ENCODE results near the gene SCUBE3. TPM values are rescaled to one million over a fixed set of nuclear protein-coding genes. Genes with fewer than 3 reads are reported as not detected.

The SCUBE3 gene
- total RNA-seq = 0.09 TPM
- polyA plus RNA-seq = 0.14 TPM
- long read RNA-seq, donor 1 = 0 reads
- long read RNA-seq, donor 2 = 0 reads
- long read RNA-seq, donor 3 = 0 reads
- long read RNA-seq, donor 4 = 0 reads
- long read RNA-seq, donor 5, full-length matches to known transcripts = 1 of 1 reads
- long read RNA-seq, donor 5, partial matches to known transcripts = 0 of 1 reads
- long read RNA-seq, donor 5, other reads (novel, unspliced or antisense) = 0 of 1 reads
- long read RNA-seq, donor 6 = 0 reads
- long read RNA-seq, donor 7 = 0 reads
- long read RNA-seq, donor 8 = 0 reads
- long read RNA-seq, donor 9 = 0 reads
- long read RNA-seq, donor 10 = 0 reads

DNA sequence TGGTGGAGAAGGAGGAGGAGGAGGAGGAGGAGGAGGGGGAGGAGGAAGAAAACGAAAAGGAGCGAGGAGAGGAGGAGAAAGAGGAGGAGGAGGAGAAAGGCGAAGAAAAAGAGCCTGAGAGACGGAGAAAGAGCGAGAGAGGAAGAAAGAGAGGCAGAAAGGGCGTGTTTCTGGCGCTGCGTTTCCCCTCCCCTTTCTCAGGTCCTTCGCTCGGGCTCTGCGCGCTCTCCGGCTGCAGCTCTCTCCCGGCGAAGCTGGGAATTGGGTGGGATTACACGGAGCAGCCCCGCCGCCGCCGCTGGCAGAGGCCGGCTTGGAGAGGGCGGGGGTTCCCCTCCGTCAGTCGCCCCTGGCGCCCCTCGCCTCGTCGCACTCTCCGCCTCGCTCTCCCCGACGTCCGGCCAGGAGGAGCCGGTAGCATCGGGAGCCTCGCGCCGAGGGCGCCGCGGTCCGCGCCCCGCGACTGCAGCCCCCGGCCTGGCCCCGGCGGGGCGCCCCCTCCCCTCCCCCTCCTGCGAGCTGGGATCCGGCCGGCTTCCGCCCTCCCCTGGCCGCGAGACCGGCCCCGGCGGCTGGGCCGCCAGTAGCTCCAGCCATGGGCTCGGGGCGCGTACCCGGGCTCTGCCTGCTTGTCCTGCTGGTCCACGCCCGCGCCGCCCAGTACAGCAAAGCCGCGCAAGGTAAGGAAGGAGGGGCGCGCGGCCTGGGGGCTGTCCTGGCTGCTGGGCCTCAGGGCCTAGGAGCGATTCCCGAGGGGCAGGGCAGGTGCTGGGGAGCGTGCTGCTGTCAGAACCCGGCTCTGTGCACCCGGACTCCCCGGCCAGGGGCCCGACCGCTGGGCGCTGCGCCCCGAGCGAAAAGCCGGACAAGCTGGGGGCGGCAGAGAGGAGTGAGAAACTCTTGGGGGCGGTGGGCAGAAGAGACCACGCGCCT lies at the start of gene SCUBE3:
Gene SCUBE3, plus strand, starts transcription at position 133 of the 933 bp plus-strand sequence. Its CDS starts 463 bp downstream, at position 596.
- Histone ChIP-seq H3K9me3 (ENCODE audit: control insufficient read depth in 2 of 2, insufficient read depth in 1 of 2, low read length in 1 of 2) (no peaks in the 10 kb centered on the region), H3K4me3 (ENCODE audit: low read length in 2 of 2) (peak within 1 kb of the TSS; percentile 13 to 34), H3K36me3 (ENCODE audit: control insufficient read depth in 2 of 2, insufficient read depth in 2 of 2, low read length in 1 of 2) (no peaks in the 10 kb centered on the region), H3K27ac (ENCODE audit: low read depth in 1 of 2, low read length in 1 of 2) (no peak within 1 kb of the TSS), H3K4me1 (ENCODE audit: control insufficient read depth in 2 of 2, insufficient read depth in 2 of 2, low read length in 2 of 2) (peaks cover 0 to 9% of the 10 kb centered on the region in 2 donors), H3K27me3 (ENCODE audit: control insufficient read depth in 2 of 2, insufficient read depth in 1 of 2, low read length in 1 of 2) (peaks cover 54 to 97% of the 10 kb centered on the region in 2 donors)
- peak in 1 of 9 donors; percentile 9 for DNase-seq (ENCODE audit: low read depth in 6 of 9, low spot score in 9 of 9)
- WGBS = 2% methylated on average over 89 of the region's 89 CpGs

DNA sequence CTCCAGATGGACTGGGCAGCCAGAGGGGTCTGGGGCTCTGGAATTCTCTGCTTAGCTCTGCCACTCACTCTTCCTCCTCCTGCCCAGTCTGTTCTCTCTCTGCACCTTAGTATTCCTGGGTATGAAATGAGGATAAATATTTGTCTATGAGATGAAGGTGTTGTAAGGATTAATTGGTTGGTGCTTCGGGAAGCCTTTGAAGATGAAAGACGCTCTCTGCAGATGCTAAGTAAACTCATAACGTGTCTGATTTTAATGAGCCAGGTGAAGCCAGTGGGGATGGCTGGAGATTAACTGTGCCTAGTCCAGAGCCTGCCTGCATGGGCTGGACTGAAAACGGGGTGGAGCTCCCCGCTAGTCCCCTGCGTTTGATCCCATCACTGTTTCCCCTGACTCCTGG lies 49.5 kb upstream of the SCUBE3 start:
- no peak for DNase-seq (ENCODE audit: low read depth in 6 of 9, low spot score in 9 of 9)
- Histone ChIP-seq H3K27ac (ENCODE audit: low read depth in 1 of 2, low read length in 1 of 2) (no peak overlapping the region), H3K4me3 (ENCODE audit: low read length in 2 of 2) (no peak overlapping the region), H3K27me3 (ENCODE audit: control insufficient read depth in 2 of 2, insufficient read depth in 1 of 2, low read length in 1 of 2) (peaks cover 0 to 16% of the 10 kb centered on the region in 2 donors), H3K9me3 (ENCODE audit: control insufficient read depth in 2 of 2, insufficient read depth in 1 of 2, low read length in 1 of 2) (no peaks in the 10 kb centered on the region), H3K36me3 (ENCODE audit: control insufficient read depth in 2 of 2, insufficient read depth in 2 of 2, low read length in 1 of 2) (no peaks in the 10 kb centered on the region), H3K4me1 (ENCODE audit: control insufficient read depth in 2 of 2, insufficient read depth in 2 of 2, low read length in 2 of 2) (no peaks in the 10 kb centered on the region)
- WGBS = 97% methylated on average over 6 of the region's 6 CpGs

DNA sequence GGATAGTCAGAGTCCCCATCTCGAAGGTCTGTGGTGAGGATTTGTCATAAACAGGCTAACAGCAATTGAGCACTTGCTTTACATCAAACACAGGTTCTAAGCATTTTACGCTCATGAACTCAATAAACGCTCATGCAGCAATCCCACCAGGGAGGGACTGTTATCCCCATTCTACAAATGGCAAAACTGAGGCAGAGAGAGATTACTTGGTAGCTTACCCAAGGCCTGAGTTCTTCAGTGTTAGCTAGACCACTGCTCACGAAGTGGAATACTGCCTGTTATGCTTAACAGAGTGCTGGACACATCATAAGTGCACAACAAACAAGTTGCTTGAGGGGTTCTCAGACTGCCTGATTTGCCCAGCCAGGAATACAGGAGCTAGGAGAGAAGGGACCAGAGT lies 48.9 kb upstream of the SCUBE3 start:
- no peak for DNase-seq (ENCODE audit: low read depth in 6 of 9, low spot score in 9 of 9)
- Histone ChIP-seq H3K4me3 (ENCODE audit: low read length in 2 of 2) (no peak overlapping the region), H3K4me1 (ENCODE audit: control insufficient read depth in 2 of 2, insufficient read depth in 2 of 2, low read length in 2 of 2) (no peaks in the 10 kb centered on the region), H3K9me3 (ENCODE audit: control insufficient read depth in 2 of 2, insufficient read depth in 1 of 2, low read length in 1 of 2) (no peaks in the 10 kb centered on the region), H3K27me3 (ENCODE audit: control insufficient read depth in 2 of 2, insufficient read depth in 1 of 2, low read length in 1 of 2) (peaks cover 0 to 16% of the 10 kb centered on the region in 2 donors), H3K27ac (ENCODE audit: low read depth in 1 of 2, low read length in 1 of 2) (no peak overlapping the region), H3K36me3 (ENCODE audit: control insufficient read depth in 2 of 2, insufficient read depth in 2 of 2, low read length in 1 of 2) (no peaks in the 10 kb centered on the region)
- 96% methylated on average over 4 of the region's 4 CpGs for WGBS

- H3K27ac ChIP-seq (ENCODE audit: low read depth in 1 of 2, low read length in 1 of 2) = no peak overlapping the region
- no peaks in the 10 kb centered on the region for H3K9me3 ChIP-seq (ENCODE audit: control insufficient read depth in 2 of 2, insufficient read depth in 1 of 2, low read length in 1 of 2)
- 94% methylated on average over 2 of the region's 2 CpGs for WGBS
- peaks cover 0 to 11% of the 10 kb centered on the region in 2 donors for H3K27me3 ChIP-seq (ENCODE audit: control insufficient read depth in 2 of 2, insufficient read depth in 1 of 2, low read length in 1 of 2)
- DNase-seq (ENCODE audit: low read depth in 6 of 9, low spot score in 9 of 9) = no peak
- H3K4me1 ChIP-seq (ENCODE audit: control insufficient read depth in 2 of 2, insufficient read depth in 2 of 2, low read length in 2 of 2) = no peaks in the 10 kb centered on the region
- H3K4me3 ChIP-seq (ENCODE audit: low read length in 2 of 2) = no peak overlapping the region
- H3K36me3 ChIP-seq (ENCODE audit: control insufficient read depth in 2 of 2, insufficient read depth in 2 of 2, low read length in 1 of 2) = no peaks in the 10 kb centered on the region
These were observed 48.1 kb upstream of the SCUBE3 start for GRCh38 chr6:35165630-35166071.

- Histone ChIP-seq H3K9me3 (ENCODE audit: control insufficient read depth in 2 of 2, insufficient read depth in 1 of 2, low read length in 1 of 2) (no peaks in the 10 kb centered on the region), H3K27ac (ENCODE audit: low read depth in 1 of 2, low read length in 1 of 2) (no peak overlapping the region), H3K27me3 (ENCODE audit: control insufficient read depth in 2 of 2, insufficient read depth in 1 of 2, low read length in 1 of 2) (peaks cover 0 to 12% of the 10 kb centered on the region in 2 donors), H3K4me3 (ENCODE audit: low read length in 2 of 2) (no peak overlapping the region), H3K4me1 (ENCODE audit: control insufficient read depth in 2 of 2, insufficient read depth in 2 of 2, low read length in 2 of 2) (no peaks in the 10 kb centered on the region), H3K36me3 (ENCODE audit: control insufficient read depth in 2 of 2, insufficient read depth in 2 of 2, low read length in 1 of 2) (no peaks in the 10 kb centered on the region)
- DNase-seq (ENCODE audit: low read depth in 6 of 9, low spot score in 9 of 9) = no peak
- 94% methylated on average over 2 of the region's 2 CpGs for WGBS
These were observed 47.6 kb upstream of the SCUBE3 start for GRCh38 chr6:35166116-35166515.

GRCh38 chr6:35166520-35166919 lies 47.2 kb upstream of the SCUBE3 start:
- H3K4me1 ChIP-seq (ENCODE audit: control insufficient read depth in 2 of 2, insufficient read depth in 2 of 2, low read length in 2 of 2) = no peaks in the 10 kb centered on the region
- no peaks in the 10 kb centered on the region for H3K36me3 ChIP-seq (ENCODE audit: control insufficient read depth in 2 of 2, insufficient read depth in 2 of 2, low read length in 1 of 2)
- no peak overlapping the region for H3K27ac ChIP-seq (ENCODE audit: low read depth in 1 of 2, low read length in 1 of 2)
- peaks cover 0 to 12% of the 10 kb centered on the region in 2 donors for H3K27me3 ChIP-seq (ENCODE audit: control insufficient read depth in 2 of 2, insufficient read depth in 1 of 2, low read length in 1 of 2)
- DNase-seq (ENCODE audit: low read depth in 6 of 9, low spot score in 9 of 9) = no peak
- 92% methylated on average over 5 of the region's 5 CpGs for WGBS
- no peaks in the 10 kb centered on the region for H3K9me3 ChIP-seq (ENCODE audit: control insufficient read depth in 2 of 2, insufficient read depth in 1 of 2, low read length in 1 of 2)
- no peak overlapping the region for H3K4me3 ChIP-seq (ENCODE audit: low read length in 2 of 2)

DNA sequence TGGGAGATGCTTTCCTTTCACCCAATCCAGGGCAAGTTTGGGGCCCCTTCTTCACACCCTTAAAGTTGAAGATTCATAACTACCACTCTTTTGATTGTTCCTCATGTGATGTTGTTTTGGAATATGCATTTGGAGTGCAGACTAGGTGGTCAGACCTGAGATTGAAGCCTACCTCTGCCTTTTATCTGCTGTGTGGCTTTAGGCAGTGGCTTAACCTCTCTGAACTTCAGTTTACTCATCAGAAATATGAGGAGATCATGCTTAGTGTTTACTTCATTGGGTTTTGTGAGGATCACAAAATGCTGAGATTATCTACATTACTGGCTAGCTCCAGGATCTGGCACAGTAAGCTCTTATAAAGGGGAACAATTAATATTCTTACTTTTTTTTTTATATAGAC lies 46.3 kb upstream of the SCUBE3 start:
- Histone ChIP-seq H3K27me3 (ENCODE audit: control insufficient read depth in 2 of 2, insufficient read depth in 1 of 2, low read length in 1 of 2) (peaks cover 0 to 11% of the 10 kb centered on the region in 2 donors), H3K27ac (ENCODE audit: low read depth in 1 of 2, low read length in 1 of 2) (no peak overlapping the region), H3K4me3 (ENCODE audit: low read length in 2 of 2) (no peak overlapping the region), H3K9me3 (ENCODE audit: control insufficient read depth in 2 of 2, insufficient read depth in 1 of 2, low read length in 1 of 2) (no peaks in the 10 kb centered on the region), H3K4me1 (ENCODE audit: control insufficient read depth in 2 of 2, insufficient read depth in 2 of 2, low read length in 2 of 2) (no peaks in the 10 kb centered on the region), H3K36me3 (ENCODE audit: control insufficient read depth in 2 of 2, insufficient read depth in 2 of 2, low read length in 1 of 2) (no peaks in the 10 kb centered on the region)
- DNase-seq (ENCODE audit: low read depth in 6 of 9, low spot score in 9 of 9) = no peak

DNA sequence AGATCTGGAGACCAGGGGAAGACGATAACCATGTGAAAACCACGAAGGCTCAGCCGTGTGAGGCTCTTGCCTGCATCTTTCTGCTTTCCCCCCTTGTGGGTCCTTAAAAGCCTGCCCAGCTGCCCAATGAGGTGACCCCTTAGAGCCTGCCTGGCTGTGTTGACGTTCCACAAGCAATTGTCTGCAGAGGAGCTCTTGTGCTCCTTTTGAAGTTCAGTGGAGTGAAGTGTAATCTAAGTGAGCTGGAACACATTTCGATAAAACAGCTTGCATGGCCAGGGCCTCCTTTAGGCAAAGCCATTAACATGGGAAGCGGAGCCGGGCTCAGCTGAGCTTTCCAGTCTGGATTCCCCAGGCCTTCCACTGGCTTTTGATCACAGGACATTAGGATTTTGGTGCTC lies 45.3 kb upstream of the SCUBE3 start:
- Histone ChIP-seq H3K27me3 (ENCODE audit: control insufficient read depth in 2 of 2, insufficient read depth in 1 of 2, low read length in 1 of 2) (peaks cover 0 to 7% of the 10 kb centered on the region in 2 donors), H3K36me3 (ENCODE audit: control insufficient read depth in 2 of 2, insufficient read depth in 2 of 2, low read length in 1 of 2) (no peaks in the 10 kb centered on the region)

GRCh38 chr6:35170166-35170565 lies 43.6 kb upstream of the SCUBE3 start:
- Histone ChIP-seq H3K4me3 (ENCODE audit: low read length in 2 of 2) (no peak overlapping the region), H3K27me3 (ENCODE audit: control insufficient read depth in 2 of 2, insufficient read depth in 1 of 2, low read length in 1 of 2) (peaks cover 0 to 7% of the 10 kb centered on the region in 2 donors), H3K27ac (ENCODE audit: low read depth in 1 of 2, low read length in 1 of 2) (no peak overlapping the region), H3K9me3 (ENCODE audit: control insufficient read depth in 2 of 2, insufficient read depth in 1 of 2, low read length in 1 of 2) (no peaks in the 10 kb centered on the region), H3K4me1 (ENCODE audit: control insufficient read depth in 2 of 2, insufficient read depth in 2 of 2, low read length in 2 of 2) (no peaks in the 10 kb centered on the region), H3K36me3 (ENCODE audit: control insufficient read depth in 2 of 2, insufficient read depth in 2 of 2, low read length in 1 of 2) (no peaks in the 10 kb centered on the region)
- WGBS = 88% methylated on average over 1 of the region's 1 CpG
- no peak for DNase-seq (ENCODE audit: low read depth in 6 of 9, low spot score in 9 of 9)

More for the DNA sequence above, 45.3 kb upstream of the SCUBE3 start:
- Histone ChIP-seq H3K27ac (ENCODE audit: low read depth in 1 of 2, low read length in 1 of 2) (no peak overlapping the region), H3K4me3 (ENCODE audit: low read length in 2 of 2) (no peak overlapping the region), H3K9me3 (ENCODE audit: control insufficient read depth in 2 of 2, insufficient read depth in 1 of 2, low read length in 1 of 2) (no peaks in the 10 kb centered on the region), H3K4me1 (ENCODE audit: control insufficient read depth in 2 of 2, insufficient read depth in 2 of 2, low read length in 2 of 2) (no peaks in the 10 kb centered on the region)
- DNase-seq (ENCODE audit: low read depth in 6 of 9, low spot score in 9 of 9) = peak in 1 of 9 donors; percentile 11
- 89% methylated on average over 7 of the region's 7 CpGs for WGBS

Measured in thymus (tissue), 14 donors.